Stimulated activated CD8-positive, alpha-beta memory T cell treated with anti-CD3 and anti-CD28 coated beads, Interleukin-12 subunit alpha, Interleukin-12 subunit beta, amount 100 ng/mL, for 24 hours (primary cell): ENCODE results near the gene HES2.
A peak's percentile ranks its signal among the peaks of the same experiment; 100 is the strongest.
"Not testable (repeated sequence)": the region's sequence is repeated elsewhere in the genome, so short reads cannot be mapped to it uniquely, and the experiment has no call there.

Source experiments
- DNase-seq: peaks from one replicate; pipeline ENCODE4 v3.0.0-alpha.2; 2020; ENCODE audit errors: extremely low read depth

Gene HES2

GRCh38 chr1:6418668-6419396 is 887 bp downstream of the HES2 start:
- DNase-seq, result no peak

- DNase-seq, result no peak
Measured at GRCh38 chr1:6417961-6418667, 1.6 kb downstream of the HES2 start.

GRCh38 chr1:6416906-6417305 is 2.8 kb downstream of the HES2 start:
- DNase-seq, result no peak

- DNase-seq, result no peak
Measured at GRCh38 chr1:6416295-6416656, 3.4 kb downstream of the HES2 start.

GRCh38 chr1:6414881-6415626 is 4.7 kb downstream of the HES2 start:
- no peak for DNase-seq

- DNase-seq, result no peak
Measured at GRCh38 chr1:6414443-6414844, 5.3 kb downstream of the HES2 start.

- DNase-seq, result no peak
Measured at GRCh38 chr1:6412896-6413295, 6.8 kb downstream of the HES2 start.

GRCh38 chr1:6410248-6410893 is 9.3 kb downstream of the HES2 start:
- DNase-seq, result no peak

GRCh38 chr1:6409733-6410132 is 10.0 kb downstream of the HES2 start:
- DNase-seq, result no peak

- DNase-seq, result no peak
Measured at GRCh38 chr1:6409053-6409452, 10.7 kb downstream of the HES2 start.

- no peak for DNase-seq
Measured at GRCh38 chr1:6408023-6408422, 11.7 kb downstream of the HES2 start.

- DNase-seq, result no peak
Measured at GRCh38 chr1:6401673-6402072, 18.0 kb downstream of the HES2 start.

GRCh38 chr1:6399294-6399693 is 20.4 kb downstream of the HES2 start:
- no peak for DNase-seq

- no peak for DNase-seq
Measured at GRCh38 chr1:6397844-6398441, 21.8 kb downstream of the HES2 start.

- no peak for DNase-seq
Measured at GRCh38 chr1:6396998-6397397, 22.7 kb downstream of the HES2 start.

GRCh38 chr1:6395781-6396244 is 23.9 kb downstream of the HES2 start:
- not testable (repeated sequence) for DNase-seq

GRCh38 chr1:6395130-6395529 is 24.6 kb downstream of the HES2 start:
- not testable (repeated sequence) for DNase-seq

GRCh38 chr1:6393400-6394187 is 26.1 kb downstream of the HES2 start, which contains the start of gene ACOT7:
Gene ACOT7, minus strand, starts transcription at chr1:6393767. Its CDS starts 368 bp downstream, at chr1:6393399.
- peak; percentile 77 for DNase-seq

GRCh38 chr1:6392809-6393399 is 26.8 kb downstream of the HES2 start:
- no peak for DNase-seq
